ENCODE measurements around the gene DDC.

DDC gene

GRCh38 chr7:50449881-50450589, 115.2 kb downstream of the DDC start, which contains the start of gene FIGNL1:
TSS of gene FIGNL1 (minus strand) at chr7:50450350. CDS start at chr7:50447287, 3,063 bp downstream.
- peak; percentile 70 for DNase-seq
- peaks cover 22% of the 10 kb centered on the region for H3K36me3 Mint-ChIP-seq (ENCODE audit: low read depth)
- no peaks in the 10 kb centered on the region for H3K9me3 Mint-ChIP-seq
- peaks cover 9% of the 10 kb centered on the region for H3K4me1 Mint-ChIP-seq
- peaks cover 17% of the 10 kb centered on the region for H3K27me3 Mint-ChIP-seq (ENCODE audit: low read depth, poor library complexity)
- H3K27ac Mint-ChIP-seq: no peak within 1 kb of the TSS
- no peak for TF ChIP-seq CTCF (IDR thresholded peaks at IDR 0.05)
- peak within 1 kb of the TSS; percentile 84 for H3K4me3 Mint-ChIP-seq

GRCh38 chr7:50449501-50449880, 115.7 kb downstream of the DDC start:
- H3K27me3 Mint-ChIP-seq (ENCODE audit: low read depth, poor library complexity): peaks cover 11% of the 10 kb centered on the region
- H3K36me3 Mint-ChIP-seq (ENCODE audit: low read depth): peaks cover 25% of the 10 kb centered on the region
- no peak for TF ChIP-seq CTCF (IDR thresholded peaks at IDR 0.05)
- peaks cover 9% of the 10 kb centered on the region for H3K4me1 Mint-ChIP-seq
- no peak overlapping the region for H3K27ac Mint-ChIP-seq
- H3K4me3 Mint-ChIP-seq: peak overlapping the region; percentile 84
- H3K9me3 Mint-ChIP-seq: no peaks in the 10 kb centered on the region
- no peak for DNase-seq

GRCh38 chr7:50448823-50449222, 116.4 kb downstream of the DDC start:
- TF ChIP-seq CTCF (IDR thresholded peaks at IDR 0.05): no peak
- H3K27me3 Mint-ChIP-seq (ENCODE audit: low read depth, poor library complexity): peaks cover 8% of the 10 kb centered on the region
- H3K27ac Mint-ChIP-seq: no peak overlapping the region
- peaks cover 9% of the 10 kb centered on the region for H3K4me1 Mint-ChIP-seq
- H3K36me3 Mint-ChIP-seq (ENCODE audit: low read depth): peaks cover 32% of the 10 kb centered on the region
- H3K9me3 Mint-ChIP-seq: no peaks in the 10 kb centered on the region
- DNase-seq: no peak
- H3K4me3 Mint-ChIP-seq: peak overlapping the region; percentile 84

- Mint-ChIP-seq H3K27me3 (ENCODE audit: low read depth, poor library complexity) (no peaks in the 10 kb centered on the region), H3K27ac (no peak overlapping the region), H3K4me3 (no peak overlapping the region), H3K36me3 (ENCODE audit: low read depth) (peaks cover 45% of the 10 kb centered on the region), H3K4me1 (peaks cover 9% of the 10 kb centered on the region), H3K9me3 (no peaks in the 10 kb centered on the region)
- no peak for DNase-seq
- TF ChIP-seq CTCF (IDR thresholded peaks at IDR 0.05): no peak
Measured at GRCh38 chr7:50446542-50446960, 118.7 kb downstream of the DDC start.

- no peak for TF ChIP-seq CTCF (IDR thresholded peaks at IDR 0.05)
Measured at GRCh38 chr7:50436133-50436806, 128.9 kb downstream of the DDC start.

More at GRCh38 chr7:50436133-50436806, 128.9 kb downstream of the DDC start:
- H3K27ac Mint-ChIP-seq: no peak overlapping the region
- DNase-seq: no peak
- H3K36me3 Mint-ChIP-seq (ENCODE audit: low read depth): peaks cover 32% of the 10 kb centered on the region
- H3K27me3 Mint-ChIP-seq (ENCODE audit: low read depth, poor library complexity): no peaks in the 10 kb centered on the region
- H3K4me3 Mint-ChIP-seq: no peak overlapping the region
- H3K4me1 Mint-ChIP-seq: no peaks in the 10 kb centered on the region
- H3K9me3 Mint-ChIP-seq: no peaks in the 10 kb centered on the region

Measured in nephron progenitor cell (in vitro differentiated cells).